GM13976 (cell line): Measurements from ENCODE around the gene C8G.

Experiments used
- DNase-seq: peaks from one replicate; pipeline ENCODE4 v3.0.0; 2012; ENCODE audit warnings: low spot score
- CTCF ChIP-seq: IDR thresholded peaks from 2 replicates; pipeline ENCODE4 v1.5.1; 2012; ENCODE audit warnings: borderline replicate concordance, mild to moderate bottlenecking; ENCODE audit not compliant: insufficient read depth; ENCODE audit errors: extremely low read depth, missing control alignments, control extremely low read depth
- in situ Hi-C: fragments of 300-500 bp; cut with MboI; formaldehyde crosslinking; loops from one replicate; pipeline ENCODE4 v1.12.0; 2022; ENCODE audit warnings: low sequenced_read_pairs, mixed read lengths, inconsistent platforms; ENCODE audit not compliant: unreplicated experiment

C8G gene

DNA sequence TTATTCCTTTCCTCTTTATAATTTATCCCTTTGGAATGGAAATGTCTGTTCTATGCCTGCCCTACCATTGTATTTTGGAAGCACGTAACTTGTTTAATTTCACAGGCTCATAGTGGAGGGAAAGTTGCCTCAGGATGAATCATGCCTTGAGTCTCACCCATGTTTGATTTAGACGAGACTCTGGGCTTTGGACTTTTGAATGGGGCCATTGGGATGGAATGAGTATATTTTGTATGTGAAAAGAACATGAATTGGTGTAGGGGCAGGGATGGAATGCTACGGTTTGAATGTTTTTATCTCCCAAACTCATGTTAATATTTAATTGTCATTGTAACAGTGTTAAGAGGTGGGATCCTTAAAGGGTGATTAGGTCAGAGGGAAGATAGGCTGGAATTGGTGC, 10.8 kb upstream of the C8G start:
- in situ Hi-C loops = no loop called here
- TF ChIP-seq CTCF = no peak
- DNase-seq = no peak

DNA sequence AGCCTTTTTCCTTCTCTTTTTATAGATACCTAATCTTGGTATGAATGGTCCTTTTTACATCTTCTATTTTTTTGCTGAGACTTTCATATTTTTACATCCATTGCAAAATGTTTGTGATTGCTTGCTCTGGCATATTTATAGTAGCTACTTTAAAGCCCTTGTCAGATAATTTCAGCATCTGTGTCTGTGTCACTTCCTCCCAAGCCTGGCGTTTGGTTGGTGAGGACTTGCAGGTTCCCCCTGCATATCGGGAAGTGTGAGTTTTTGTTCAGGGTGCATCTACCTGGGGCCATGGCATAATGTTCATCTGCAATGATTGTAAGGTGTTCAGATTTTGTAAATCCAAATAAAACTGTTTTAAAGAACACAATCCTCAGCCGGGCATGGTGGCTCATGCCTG, 9.4 kb upstream of the C8G start:
- in situ Hi-C loops = no loop called here
- DNase-seq = no peak
- TF ChIP-seq CTCF = no peak

DNA sequence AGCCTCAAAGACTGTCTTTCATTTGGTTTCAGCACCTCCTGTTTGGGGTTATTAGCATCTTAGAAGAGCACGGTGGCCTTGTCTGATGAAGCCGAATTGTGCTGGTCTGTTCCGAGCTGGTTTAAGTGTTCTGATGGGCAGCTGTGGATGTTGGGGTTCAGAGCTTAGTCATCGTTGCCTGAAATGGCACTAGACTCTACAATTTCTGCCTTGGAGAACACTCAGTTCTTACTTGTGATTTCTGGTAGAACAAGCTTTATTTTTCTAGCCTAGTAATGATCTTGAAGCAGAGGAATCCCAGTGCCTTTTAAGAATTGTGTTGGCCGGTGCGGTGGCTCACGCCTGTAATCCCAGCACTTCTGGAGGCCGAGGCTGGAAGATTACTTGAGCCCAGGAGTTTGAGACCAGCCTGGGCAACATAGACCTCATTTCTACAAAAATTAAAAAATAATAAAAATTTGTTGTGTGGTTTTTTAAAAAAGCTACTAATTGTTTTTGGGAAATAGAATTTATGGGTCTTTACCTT, 8.3 kb upstream of the C8G start:
- in situ Hi-C loops = no loop called here
- TF ChIP-seq CTCF = no peak
- DNase-seq = no peak

DNA sequence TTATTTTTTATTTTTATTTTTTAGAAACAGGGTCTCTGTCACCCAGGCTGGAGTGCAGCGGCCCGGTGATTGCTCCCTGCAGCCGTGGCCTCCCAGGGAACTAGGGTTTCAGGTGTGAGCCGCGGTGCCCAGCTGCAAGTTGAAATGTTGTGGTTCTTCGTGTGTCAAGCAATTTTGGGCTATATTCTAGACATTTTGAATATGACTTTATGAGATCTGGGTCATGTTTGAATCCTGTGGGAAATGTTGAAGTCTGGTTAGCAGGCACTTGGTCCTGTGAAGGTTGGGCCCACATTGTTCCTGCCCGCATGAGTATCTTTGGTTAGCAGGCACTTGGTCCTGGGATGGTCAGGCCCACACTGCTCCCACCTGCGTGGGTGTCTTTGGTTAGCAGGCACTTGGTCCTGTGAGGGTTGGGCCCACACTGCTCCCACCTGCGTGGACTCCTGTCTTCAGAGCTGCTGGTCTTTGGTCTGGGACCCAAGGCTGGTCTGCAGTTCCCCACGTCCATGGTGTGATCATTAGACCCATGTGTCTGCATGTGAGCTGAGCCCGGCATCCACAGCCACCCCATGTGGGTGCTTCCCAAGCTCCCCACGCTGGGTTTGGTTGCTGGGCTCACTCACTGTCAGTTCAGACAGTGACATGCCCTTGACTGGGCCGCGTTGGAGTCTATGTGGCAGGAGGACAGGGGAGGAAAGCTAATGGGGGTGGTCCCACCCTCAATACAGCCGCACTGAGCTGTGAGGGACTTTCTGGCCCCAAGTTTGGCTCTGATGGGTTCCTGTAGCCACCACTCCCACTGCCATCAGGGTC, 7.6 kb upstream of the C8G start:
- no peak for DNase-seq
- in situ Hi-C loops = no loop called here
- TF ChIP-seq CTCF = no peak

DNA sequence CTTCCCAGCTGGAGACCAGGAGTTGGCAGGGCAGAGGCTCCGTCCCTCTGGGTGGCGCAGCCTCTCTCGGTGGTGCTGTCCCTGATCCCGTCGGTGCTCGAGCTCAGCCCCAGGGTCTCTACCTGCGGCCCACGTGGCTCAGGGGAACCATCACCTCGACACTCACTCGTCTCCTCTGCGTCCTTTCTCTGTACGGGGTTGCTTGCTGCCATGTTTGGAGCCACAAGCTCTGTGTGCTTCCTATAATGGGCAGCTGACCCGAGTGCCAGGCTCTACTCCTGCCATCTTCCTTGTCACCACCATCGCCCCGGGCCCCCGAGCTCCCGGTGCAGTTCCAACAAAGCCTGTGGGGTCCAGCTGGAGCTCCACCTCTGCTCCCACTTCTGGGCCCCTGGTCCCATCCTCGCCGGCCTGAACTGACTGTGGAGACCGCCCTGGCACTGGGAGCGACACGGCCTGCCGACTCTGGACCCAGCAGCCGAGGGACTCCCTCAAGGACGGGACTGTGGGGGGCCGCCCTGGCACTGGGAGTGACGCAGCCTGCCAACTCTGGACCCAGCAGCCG, 5.5 kb upstream of the C8G start:
- in situ Hi-C loops = no loop called here
- no peak for TF ChIP-seq CTCF

DNA sequence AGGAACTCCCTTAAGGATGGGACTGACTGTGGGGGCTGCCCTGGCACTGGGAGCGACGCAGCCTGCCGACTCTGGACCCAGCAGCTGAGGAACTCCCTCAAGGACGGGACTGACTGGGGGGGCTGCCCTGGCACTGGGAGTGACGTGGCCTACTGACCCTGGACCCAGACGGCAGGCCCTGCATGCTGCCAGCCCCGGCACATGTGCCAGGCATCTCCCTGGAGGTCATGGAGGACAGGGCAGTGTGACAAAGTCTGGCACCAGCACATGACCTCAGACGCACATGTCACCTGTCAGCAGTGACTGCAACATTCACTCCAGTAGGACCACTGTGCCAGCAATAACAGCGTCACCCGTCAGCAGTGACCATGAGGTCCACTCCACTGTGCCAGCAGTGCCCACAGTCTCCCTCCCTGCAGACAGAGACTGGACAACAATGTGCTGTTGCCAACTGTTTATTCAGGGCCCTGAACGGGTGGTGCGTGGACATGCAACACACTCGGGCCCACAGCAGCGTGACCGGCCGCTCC, 5.0 kb upstream of the C8G start:
- in situ Hi-C loops = no loop called here
- no peak for TF ChIP-seq CTCF
- no peak for DNase-seq

More for the DNA sequence above, 5.5 kb upstream of the C8G start:
- DNase-seq = no peak
